K562 (cell line): ENCODE measurements around the gene INTS1. TPM values are rescaled to one million over a fixed set of nuclear protein-coding genes. Genes with fewer than 3 reads are reported as not detected.

Source experiments
- DDX20 ChIP-seq: fragments of 450-650 bp; IDR thresholded peaks from 2 replicates; pipeline ENCODE4 v1.6.1; 2016; ENCODE audit warnings: missing genetic modification characterization, low read depth, mild to moderate bottlenecking, missing compliant biosample characterization, moderate library complexity
- ELF1 ChIP-seq: fragments of 200-800 bp; sonication (Bioruptor generic); IDR thresholded peaks from 2 replicates; pipeline ENCODE4 v1.6.1; 2016; ENCODE audit warnings: missing genetic modification characterization, missing compliant biosample characterization
- ETS2 ChIP-seq: IDR thresholded peaks from 2 replicates; pipeline ENCODE4 v1.6.1; 2016; ENCODE audit warnings: borderline replicate concordance, missing genetic modification characterization, mild to moderate bottlenecking, moderate library complexity, missing compliant biosample characterization; ENCODE audit not compliant: poor library complexity, severe bottlenecking
- MTA3 ChIP-seq: fragments of 450-650 bp; formaldehyde crosslinking; IDR thresholded peaks from 2 replicates; pipeline ENCODE4 v1.6.1; 2017; ENCODE audit warnings: mild to moderate bottlenecking, borderline replicate concordance
- PHF8 ChIP-seq: fragments of 200-600 bp; sonication (generic); IDR thresholded peaks from 2 replicates; pipeline ENCODE4 v1.6.1; 2012; ENCODE audit warnings: mixed run types, mild to moderate bottlenecking, inconsistent platforms, low read length, moderate library complexity, borderline replicate concordance
- TAF9B ChIP-seq: fragments of 450-650 bp; IDR thresholded peaks from 2 replicates; pipeline ENCODE4 v1.6.1; 2018; ENCODE audit warnings: mild to moderate bottlenecking; ENCODE audit not compliant: partially characterized antibody
- XRCC3 ChIP-seq: fragments of 450-650 bp; IDR thresholded peaks from 2 replicates; pipeline ENCODE4 v1.6.1; 2017; ENCODE audit warnings: mild to moderate bottlenecking, moderate library complexity
- ZNF133 ChIP-seq: fragments of 250-450 bp; sonication (Bioruptor Pico); IDR thresholded peaks from 2 replicates; pipeline ENCODE4 v1.4.0; 2020; ENCODE audit warnings: mild to moderate bottlenecking
- ZNF217 ChIP-seq: sonication (generic); formaldehyde crosslinking; IDR thresholded peaks from 2 replicates; pipeline ENCODE4 v1.8.0; 2022; ENCODE audit warnings: mild to moderate bottlenecking, missing genetic modification reagents
- ZNF316 ChIP-seq: fragments of 450-650 bp; IDR thresholded peaks from 2 replicates; pipeline ENCODE4 v1.6.1; 2016
- ZNF766 ChIP-seq: fragments of 200-800 bp; sonication (Bioruptor generic); conservative IDR thresholded peaks from 2 replicates; pipeline ENCODE4 v1.6.1; 2016; ENCODE audit warnings: missing genetic modification characterization, missing compliant biosample characterization
- ZNF79 ChIP-seq: fragments of 250-450 bp; sonication (Bioruptor Pico); IDR thresholded peaks from 2 replicates; pipeline ENCODE4 v1.4.0; 2020; ENCODE audit warnings: low read depth, mild to moderate bottlenecking, moderate library complexity
- ZNF830 ChIP-seq: fragments of 250-450 bp; sonication (Bioruptor Pico); IDR thresholded peaks from 2 replicates; pipeline ENCODE4 v1.5.0; 2021; ENCODE audit warnings: mild to moderate bottlenecking
- polyA plus RNA-seq, 8 experiments: library from polyadenylated mRNA; depleted of rRNA in 4 of 8; stranded (reverse) in 5 of 8; unstranded in 3 of 8; fragments of >200 nt; fragmentation: Nextera tagmentation in 2 of 8; fragmentation: Illumina TruSeq in 1 of 8; extraction: Ambion mirVana in 2 of 8; extraction: Trizol in 1 of 8; gene quantifications; 2 replicates each; pipeline versions ENCODE4 v1.2.1 to v1.2.3, GENCODE V29; 2011 to 2014; ENCODE audit warnings: inconsistent platforms in 1 of 8, missing spikeins in 1 of 8
- total RNA-seq, 7 experiments: library from RNA; depleted of rRNA in 6 of 7; stranded (reverse); fragments of >200 nt in 6 of 7; fragmentation: Illumina TruSeq in 2 of 7; extraction: Trizol in 2 of 7; gene quantifications; 2 replicates each; pipeline versions ENCODE4 v1.2.1 to v1.2.3, GENCODE V29; 2011 to 2021; ENCODE audit warnings: low replicate concordance in 1 of 7
- TF ChIP-seq, protein P1 (sequence below): fragments of 150-350 bp; conservative IDR thresholded peaks from 2 replicates; pipeline ENCODE4 v1.6.1; 2014; ENCODE audit warnings: low read length
- TF ChIP-seq, protein P2 (sequence below): fragments of 450-650 bp; IDR thresholded peaks from 2 replicates; pipeline ENCODE4 v1.6.1; 2018; ENCODE audit not compliant: partially characterized antibody
- TF ChIP-seq, protein P3 (sequence below): sonication (generic); formaldehyde crosslinking; IDR thresholded peaks from 2 replicates; pipeline ENCODE4 v1.8.1; 2023; ENCODE audit warnings: mild to moderate bottlenecking, missing genetic modification reagents
- TF ChIP-seq, protein P4 (sequence below): fragments of 450-650 bp; conservative IDR thresholded peaks from 2 replicates; pipeline ENCODE4 v1.6.1; 2016; ENCODE audit warnings: missing genetic modification characterization, low read depth, mild to moderate bottlenecking, control low read depth, missing compliant biosample characterization

Gene INTS1
- total and polyA plus RNA-seq, 9 of the 15 experiments (the other 6 are each of a cell fraction or from before 2014, with no cell fraction given), result 0.34 to 119 (median 18.5) TPM

DNA sequence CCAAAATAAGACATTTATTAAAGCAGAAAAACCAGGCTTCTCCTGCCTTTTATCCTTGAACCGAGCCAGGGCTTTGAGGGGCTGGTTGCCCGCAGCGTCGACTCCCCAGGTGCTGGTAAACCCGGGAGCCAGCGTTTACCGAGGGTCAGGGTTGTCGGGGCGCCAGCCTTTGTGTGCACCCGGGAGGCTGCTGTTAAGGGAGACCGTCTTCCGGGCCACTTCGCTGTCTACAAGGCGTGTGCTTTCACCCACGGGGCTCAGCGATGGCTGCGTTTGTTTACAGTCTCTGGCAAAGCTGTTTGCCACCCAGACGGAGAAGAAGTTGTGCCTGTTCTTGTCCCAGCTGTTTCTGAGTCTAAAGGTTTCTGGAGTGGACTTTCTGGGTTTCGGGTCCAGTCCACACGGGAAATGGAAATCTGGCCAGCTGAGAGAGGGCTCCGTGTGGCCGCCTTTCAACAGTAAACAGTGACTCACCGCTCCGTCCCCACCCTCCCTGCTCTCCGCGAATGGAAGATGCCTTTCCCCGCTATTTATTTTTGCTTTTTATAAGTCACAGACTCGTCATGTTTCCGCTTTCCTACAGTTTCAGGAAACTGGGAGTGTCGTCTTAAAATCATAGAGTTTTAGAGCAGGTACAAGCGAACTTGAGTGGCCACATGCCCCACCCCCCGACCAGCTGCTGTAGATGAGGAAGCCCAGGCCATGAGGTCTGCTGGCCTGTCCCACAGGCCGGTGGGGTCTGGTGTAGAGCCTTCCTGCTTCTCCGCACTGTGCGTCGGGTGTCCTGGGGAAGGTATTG is 28.5 kb upstream of the INTS1 start (continued):
- TF ChIP-seq, protein P1, sequence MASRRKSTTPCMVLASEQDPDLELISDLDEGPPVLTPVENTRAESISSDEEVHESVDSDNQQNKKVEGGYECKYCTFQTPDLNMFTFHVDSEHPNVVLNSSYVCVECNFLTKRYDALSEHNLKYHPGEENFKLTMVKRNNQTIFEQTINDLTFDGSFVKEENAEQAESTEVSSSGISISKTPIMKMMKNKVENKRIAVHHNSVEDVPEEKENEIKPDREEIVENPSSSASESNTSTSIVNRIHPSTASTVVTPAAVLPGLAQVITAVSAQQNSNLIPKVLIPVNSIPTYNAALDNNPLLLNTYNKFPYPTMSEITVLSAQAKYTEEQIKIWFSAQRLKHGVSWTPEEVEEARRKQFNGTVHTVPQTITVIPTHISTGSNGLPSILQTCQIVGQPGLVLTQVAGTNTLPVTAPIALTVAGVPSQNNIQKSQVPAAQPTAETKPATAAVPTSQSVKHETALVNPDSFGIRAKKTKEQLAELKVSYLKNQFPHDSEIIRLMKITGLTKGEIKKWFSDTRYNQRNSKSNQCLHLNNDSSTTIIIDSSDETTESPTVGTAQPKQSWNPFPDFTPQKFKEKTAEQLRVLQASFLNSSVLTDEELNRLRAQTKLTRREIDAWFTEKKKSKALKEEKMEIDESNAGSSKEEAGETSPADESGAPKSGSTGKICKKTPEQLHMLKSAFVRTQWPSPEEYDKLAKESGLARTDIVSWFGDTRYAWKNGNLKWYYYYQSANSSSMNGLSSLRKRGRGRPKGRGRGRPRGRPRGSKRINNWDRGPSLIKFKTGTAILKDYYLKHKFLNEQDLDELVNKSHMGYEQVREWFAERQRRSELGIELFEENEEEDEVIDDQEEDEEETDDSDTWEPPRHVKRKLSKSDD, result no peak
- TF ChIP-seq, protein P2, sequence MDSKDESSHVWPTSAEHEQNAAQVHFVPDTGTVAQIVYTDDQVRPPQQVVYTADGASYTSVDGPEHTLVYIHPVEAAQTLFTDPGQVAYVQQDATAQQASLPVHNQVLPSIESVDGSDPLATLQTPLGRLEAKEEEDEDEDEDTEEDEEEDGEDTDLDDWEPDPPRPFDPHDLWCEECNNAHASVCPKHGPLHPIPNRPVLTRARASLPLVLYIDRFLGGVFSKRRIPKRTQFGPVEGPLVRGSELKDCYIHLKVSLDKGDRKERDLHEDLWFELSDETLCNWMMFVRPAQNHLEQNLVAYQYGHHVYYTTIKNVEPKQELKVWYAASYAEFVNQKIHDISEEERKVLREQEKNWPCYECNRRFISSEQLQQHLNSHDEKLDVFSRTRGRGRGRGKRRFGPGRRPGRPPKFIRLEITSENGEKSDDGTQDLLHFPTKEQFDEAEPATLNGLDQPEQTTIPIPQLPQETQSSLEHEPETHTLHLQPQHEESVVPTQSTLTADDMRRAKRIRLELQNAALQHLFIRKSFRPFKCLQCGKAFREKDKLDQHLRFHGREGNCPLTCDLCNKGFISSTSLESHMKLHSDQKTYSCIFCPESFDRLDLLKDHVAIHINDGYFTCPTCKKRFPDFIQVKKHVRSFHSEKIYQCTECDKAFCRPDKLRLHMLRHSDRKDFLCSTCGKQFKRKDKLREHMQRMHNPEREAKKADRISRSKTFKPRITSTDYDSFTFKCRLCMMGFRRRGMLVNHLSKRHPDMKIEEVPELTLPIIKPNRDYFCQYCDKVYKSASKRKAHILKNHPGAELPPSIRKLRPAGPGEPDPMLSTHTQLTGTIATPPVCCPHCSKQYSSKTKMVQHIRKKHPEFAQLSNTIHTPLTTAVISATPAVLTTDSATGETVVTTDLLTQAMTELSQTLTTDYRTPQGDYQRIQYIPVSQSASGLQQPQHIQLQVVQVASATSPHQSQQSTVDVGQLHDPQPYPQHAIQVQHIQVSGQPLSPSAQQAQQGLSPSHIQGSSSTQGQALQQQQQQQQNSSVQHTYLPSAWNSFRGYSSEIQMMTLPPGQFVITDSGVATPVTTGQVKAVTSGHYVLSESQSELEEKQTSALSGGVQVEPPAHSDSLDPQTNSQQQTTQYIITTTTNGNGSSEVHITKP, result peak; percentile 92
- TF ChIP-seq ETS2 (no peak), ZNF79 (CRISPR knock-in tag) (no peak), ZNF830 (CRISPR knock-in tag) (no peak), ZNF316 (no peak), XRCC3 (no peak), PHF8 (peak; percentile 22; the same call in 1 of the 2 replicates), ZNF217 (CRISPR knock-in tag) (no peak), TAF9B (no peak), DDX20 (tag) (no peak), MTA3 (no peak), ZNF766 (CRISPR knock-in tag) (no peak), ELF1 (tag) (peak; percentile 56), ZNF133 (CRISPR knock-in tag) (no peak)
- TF ChIP-seq, protein P3, sequence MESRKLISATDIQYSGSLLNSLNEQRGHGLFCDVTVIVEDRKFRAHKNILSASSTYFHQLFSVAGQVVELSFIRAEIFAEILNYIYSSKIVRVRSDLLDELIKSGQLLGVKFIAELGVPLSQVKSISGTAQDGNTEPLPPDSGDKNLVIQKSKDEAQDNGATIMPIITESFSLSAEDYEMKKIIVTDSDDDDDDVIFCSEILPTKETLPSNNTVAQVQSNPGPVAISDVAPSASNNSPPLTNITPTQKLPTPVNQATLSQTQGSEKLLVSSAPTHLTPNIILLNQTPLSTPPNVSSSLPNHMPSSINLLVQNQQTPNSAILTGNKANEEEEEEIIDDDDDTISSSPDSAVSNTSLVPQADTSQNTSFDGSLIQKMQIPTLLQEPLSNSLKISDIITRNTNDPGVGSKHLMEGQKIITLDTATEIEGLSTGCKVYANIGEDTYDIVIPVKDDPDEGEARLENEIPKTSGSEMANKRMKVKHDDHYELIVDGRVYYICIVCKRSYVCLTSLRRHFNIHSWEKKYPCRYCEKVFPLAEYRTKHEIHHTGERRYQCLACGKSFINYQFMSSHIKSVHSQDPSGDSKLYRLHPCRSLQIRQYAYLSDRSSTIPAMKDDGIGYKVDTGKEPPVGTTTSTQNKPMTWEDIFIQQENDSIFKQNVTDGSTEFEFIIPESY, result 0 out of 2 replicates have a peak, but pooled peaks have one; percentile 31
- TF ChIP-seq, protein P4, sequence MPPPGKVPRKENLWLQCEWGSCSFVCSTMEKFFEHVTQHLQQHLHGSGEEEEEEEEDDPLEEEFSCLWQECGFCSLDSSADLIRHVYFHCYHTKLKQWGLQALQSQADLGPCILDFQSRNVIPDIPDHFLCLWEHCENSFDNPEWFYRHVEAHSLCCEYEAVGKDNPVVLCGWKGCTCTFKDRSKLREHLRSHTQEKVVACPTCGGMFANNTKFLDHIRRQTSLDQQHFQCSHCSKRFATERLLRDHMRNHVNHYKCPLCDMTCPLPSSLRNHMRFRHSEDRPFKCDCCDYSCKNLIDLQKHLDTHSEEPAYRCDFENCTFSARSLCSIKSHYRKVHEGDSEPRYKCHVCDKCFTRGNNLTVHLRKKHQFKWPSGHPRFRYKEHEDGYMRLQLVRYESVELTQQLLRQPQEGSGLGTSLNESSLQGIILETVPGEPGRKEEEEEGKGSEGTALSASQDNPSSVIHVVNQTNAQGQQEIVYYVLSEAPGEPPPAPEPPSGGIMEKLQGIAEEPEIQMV (tag), result no peak
